ENCODE results near the gene LRRC57. TPM values are rescaled to one million over a fixed set of nuclear protein-coding genes. Genes with fewer than 3 reads are reported as not detected.

The LRRC57 gene
- total and polyA plus RNA-seq, 4 donors, result 2.7 to 14.1 (median 5.3) TPM

DNA sequence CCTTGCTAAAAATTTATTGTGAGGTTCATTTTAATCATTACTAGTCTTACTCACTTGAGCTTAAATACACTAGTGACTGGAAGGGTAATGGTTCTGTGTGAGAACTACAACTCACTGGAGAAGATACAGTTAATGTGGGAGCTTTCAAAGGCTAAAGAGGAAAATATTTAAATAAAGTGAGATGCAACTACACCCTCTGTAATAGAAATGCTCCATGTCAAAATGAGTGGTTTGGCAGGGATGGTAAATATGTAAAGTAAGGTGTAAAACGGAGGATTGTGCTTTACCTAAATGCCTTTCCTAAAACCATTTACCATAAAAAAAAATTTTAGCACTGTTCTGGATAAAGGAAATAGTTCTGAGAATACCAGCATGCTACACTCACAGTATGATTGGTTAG lies 15.3 kb downstream of the LRRC57 start:
- Histone ChIP-seq H3K9ac (ENCODE audit: low read depth in 1 of 2, low read length in 2 of 2) (no peak overlapping the region), H3K27me3 (ENCODE audit: control insufficient read depth in 4 of 4, insufficient read depth in 4 of 4, low read length in 3 of 4) (no peaks in the 10 kb centered on the region), H3K9me3 (ENCODE audit: control insufficient read depth in 4 of 4, low read length in 3 of 4) (no peaks in the 10 kb centered on the region), H3K27ac (ENCODE audit: low read depth in 1 of 2, low read length in 2 of 2) (no peak overlapping the region), H3K36me3 (ENCODE audit: control insufficient read depth in 4 of 4, insufficient read depth in 3 of 4, low read depth in 1 of 4, low read length in 3 of 4) (peaks cover 5 to 35% (median 24%) of the 10 kb centered on the region in 4 donors), H3K4me1 (ENCODE audit: control insufficient read depth in 4 of 4, insufficient read depth in 4 of 4, low read length in 3 of 4) (no peaks in the 10 kb centered on the region), H3K4me3 (ENCODE audit: low read depth in 1 of 3, low read length in 3 of 3) (no peak overlapping the region)
- 99% methylated on average over 1 of the region's 1 CpG for WGBS
- DNase-seq (ENCODE audit: low spot score), result no peak
- TF ChIP-seq FOXA1 (IDR thresholded peaks at IDR 0.05), result no peak
- TF ChIP-seq, protein P1, sequence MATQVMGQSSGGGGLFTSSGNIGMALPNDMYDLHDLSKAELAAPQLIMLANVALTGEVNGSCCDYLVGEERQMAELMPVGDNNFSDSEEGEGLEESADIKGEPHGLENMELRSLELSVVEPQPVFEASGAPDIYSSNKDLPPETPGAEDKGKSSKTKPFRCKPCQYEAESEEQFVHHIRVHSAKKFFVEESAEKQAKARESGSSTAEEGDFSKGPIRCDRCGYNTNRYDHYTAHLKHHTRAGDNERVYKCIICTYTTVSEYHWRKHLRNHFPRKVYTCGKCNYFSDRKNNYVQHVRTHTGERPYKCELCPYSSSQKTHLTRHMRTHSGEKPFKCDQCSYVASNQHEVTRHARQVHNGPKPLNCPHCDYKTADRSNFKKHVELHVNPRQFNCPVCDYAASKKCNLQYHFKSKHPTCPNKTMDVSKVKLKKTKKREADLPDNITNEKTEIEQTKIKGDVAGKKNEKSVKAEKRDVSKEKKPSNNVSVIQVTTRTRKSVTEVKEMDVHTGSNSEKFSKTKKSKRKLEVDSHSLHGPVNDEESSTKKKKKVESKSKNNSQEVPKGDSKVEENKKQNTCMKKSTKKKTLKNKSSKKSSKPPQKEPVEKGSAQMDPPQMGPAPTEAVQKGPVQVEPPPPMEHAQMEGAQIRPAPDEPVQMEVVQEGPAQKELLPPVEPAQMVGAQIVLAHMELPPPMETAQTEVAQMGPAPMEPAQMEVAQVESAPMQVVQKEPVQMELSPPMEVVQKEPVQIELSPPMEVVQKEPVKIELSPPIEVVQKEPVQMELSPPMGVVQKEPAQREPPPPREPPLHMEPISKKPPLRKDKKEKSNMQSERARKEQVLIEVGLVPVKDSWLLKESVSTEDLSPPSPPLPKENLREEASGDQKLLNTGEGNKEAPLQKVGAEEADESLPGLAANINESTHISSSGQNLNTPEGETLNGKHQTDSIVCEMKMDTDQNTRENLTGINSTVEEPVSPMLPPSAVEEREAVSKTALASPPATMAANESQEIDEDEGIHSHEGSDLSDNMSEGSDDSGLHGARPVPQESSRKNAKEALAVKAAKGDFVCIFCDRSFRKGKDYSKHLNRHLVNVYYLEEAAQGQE (IDR thresholded peaks at IDR 0.05), result no peak

DNA sequence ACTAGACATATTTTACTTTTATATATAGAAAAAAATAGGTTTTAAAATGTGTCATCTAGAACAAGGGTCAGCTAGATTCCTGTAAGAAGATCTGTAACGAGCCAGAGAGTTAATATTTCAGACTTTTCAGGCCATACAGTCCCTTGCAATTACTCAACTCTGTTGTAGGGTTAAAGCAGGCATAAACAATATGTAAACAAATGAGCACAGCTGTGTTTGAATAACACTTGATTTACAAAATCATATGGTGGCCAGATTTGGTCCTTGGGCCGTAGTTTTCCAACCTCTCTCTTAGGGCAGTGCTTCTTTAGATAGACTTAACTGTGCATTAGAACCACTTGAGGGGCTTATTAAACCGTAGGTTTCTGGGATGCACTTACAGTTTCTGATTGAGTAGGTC lies 19.6 kb downstream of the LRRC57 start:
- Histone ChIP-seq H3K4me1 (ENCODE audit: control insufficient read depth in 4 of 4, insufficient read depth in 4 of 4, low read length in 3 of 4) (no peaks in the 10 kb centered on the region), H3K4me3 (ENCODE audit: low read depth in 1 of 3, low read length in 3 of 3) (no peak overlapping the region), H3K27ac (ENCODE audit: low read depth in 1 of 2, low read length in 2 of 2) (no peak overlapping the region), H3K9me3 (ENCODE audit: control insufficient read depth in 4 of 4, low read length in 3 of 4) (no peaks in the 10 kb centered on the region), H3K36me3 (ENCODE audit: control insufficient read depth in 4 of 4, insufficient read depth in 3 of 4, low read depth in 1 of 4, low read length in 3 of 4) (peaks cover 12 to 35% (median 25%) of the 10 kb centered on the region in 4 donors), H3K9ac (ENCODE audit: low read depth in 1 of 2, low read length in 2 of 2) (no peak overlapping the region), H3K27me3 (ENCODE audit: control insufficient read depth in 4 of 4, insufficient read depth in 4 of 4, low read length in 3 of 4) (no peaks in the 10 kb centered on the region)
- WGBS, result 88% methylated on average over 3 of the region's 3 CpGs
- TF ChIP-seq FOXA1 (IDR thresholded peaks at IDR 0.05) (no peak), RXRA (IDR thresholded peaks at IDR 0.05) (no peak), HNF4A (conservative IDR thresholded peaks at IDR 0.05) (no peak), HNF4G (IDR thresholded peaks at IDR 0.05) (no peak), EGR1 (IDR thresholded peaks at IDR 0.05; ENCODE audit: low read depth in 2 of 2) (no peak), JUND (IDR thresholded peaks at IDR 0.05) (no peak), FOXA2 (IDR thresholded peaks at IDR 0.05) (no peak), NR2F2 (IDR thresholded peaks at IDR 0.05) (no peak), RAD21 (IDR thresholded peaks at IDR 0.05) (no peak), YY1 (IDR thresholded peaks at IDR 0.05) (no peak), TAF1 (conservative IDR thresholded peaks at IDR 0.05) (no peak), SP1 (IDR thresholded peaks at IDR 0.05) (no peak), GABPA (IDR thresholded peaks at IDR 0.05 in 1 of 2, conservative IDR thresholded peaks at IDR 0.05 in 1 of 2) (no peak)
- TF ChIP-seq, protein P2, sequence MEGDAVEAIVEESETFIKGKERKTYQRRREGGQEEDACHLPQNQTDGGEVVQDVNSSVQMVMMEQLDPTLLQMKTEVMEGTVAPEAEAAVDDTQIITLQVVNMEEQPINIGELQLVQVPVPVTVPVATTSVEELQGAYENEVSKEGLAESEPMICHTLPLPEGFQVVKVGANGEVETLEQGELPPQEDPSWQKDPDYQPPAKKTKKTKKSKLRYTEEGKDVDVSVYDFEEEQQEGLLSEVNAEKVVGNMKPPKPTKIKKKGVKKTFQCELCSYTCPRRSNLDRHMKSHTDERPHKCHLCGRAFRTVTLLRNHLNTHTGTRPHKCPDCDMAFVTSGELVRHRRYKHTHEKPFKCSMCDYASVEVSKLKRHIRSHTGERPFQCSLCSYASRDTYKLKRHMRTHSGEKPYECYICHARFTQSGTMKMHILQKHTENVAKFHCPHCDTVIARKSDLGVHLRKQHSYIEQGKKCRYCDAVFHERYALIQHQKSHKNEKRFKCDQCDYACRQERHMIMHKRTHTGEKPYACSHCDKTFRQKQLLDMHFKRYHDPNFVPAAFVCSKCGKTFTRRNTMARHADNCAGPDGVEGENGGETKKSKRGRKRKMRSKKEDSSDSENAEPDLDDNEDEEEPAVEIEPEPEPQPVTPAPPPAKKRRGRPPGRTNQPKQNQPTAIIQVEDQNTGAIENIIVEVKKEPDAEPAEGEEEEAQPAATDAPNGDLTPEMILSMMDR (IDR thresholded peaks at IDR 0.05; ENCODE audit: low read depth, low read length, missing input control), result no peak
- TF ChIP-seq, protein P3, sequence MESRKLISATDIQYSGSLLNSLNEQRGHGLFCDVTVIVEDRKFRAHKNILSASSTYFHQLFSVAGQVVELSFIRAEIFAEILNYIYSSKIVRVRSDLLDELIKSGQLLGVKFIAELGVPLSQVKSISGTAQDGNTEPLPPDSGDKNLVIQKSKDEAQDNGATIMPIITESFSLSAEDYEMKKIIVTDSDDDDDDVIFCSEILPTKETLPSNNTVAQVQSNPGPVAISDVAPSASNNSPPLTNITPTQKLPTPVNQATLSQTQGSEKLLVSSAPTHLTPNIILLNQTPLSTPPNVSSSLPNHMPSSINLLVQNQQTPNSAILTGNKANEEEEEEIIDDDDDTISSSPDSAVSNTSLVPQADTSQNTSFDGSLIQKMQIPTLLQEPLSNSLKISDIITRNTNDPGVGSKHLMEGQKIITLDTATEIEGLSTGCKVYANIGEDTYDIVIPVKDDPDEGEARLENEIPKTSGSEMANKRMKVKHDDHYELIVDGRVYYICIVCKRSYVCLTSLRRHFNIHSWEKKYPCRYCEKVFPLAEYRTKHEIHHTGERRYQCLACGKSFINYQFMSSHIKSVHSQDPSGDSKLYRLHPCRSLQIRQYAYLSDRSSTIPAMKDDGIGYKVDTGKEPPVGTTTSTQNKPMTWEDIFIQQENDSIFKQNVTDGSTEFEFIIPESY (IDR thresholded peaks at IDR 0.05), result no peak
- TF ChIP-seq, protein P4, sequence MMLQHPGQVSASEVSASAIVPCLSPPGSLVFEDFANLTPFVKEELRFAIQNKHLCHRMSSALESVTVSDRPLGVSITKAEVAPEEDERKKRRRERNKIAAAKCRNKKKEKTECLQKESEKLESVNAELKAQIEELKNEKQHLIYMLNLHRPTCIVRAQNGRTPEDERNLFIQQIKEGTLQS (IDR thresholded peaks at IDR 0.05), result no peak
- TF ChIP-seq, protein P1 (IDR thresholded peaks at IDR 0.05), result no peak
- TF ChIP-seq, protein P5, sequence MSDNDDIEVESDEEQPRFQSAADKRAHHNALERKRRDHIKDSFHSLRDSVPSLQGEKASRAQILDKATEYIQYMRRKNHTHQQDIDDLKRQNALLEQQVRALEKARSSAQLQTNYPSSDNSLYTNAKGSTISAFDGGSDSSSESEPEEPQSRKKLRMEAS (IDR thresholded peaks at IDR 0.05), result no peak
- DNase-seq (ENCODE audit: low spot score), result no peak
